IMR-90 (cell line): ENCODE data around the gene PDIA2. TPM values are rescaled to one million over a fixed set of nuclear protein-coding genes. Genes with fewer than 3 reads are reported as not detected.

Experiments used
- ATAC-seq: fragments of 200-7000 bp; cut with Tn5 transposase; 2 replicates; pipeline ENCODE4 v1.9.1; 2020; ENCODE audit warnings: low read depth, mild to moderate bottlenecking, moderate library complexity
- BruUV-seq: library from RNA; stranded (reverse); fragments of 400-500 nt; replicated peaks from 2 replicates; lab custom pipeline; 2021; lab: Mats Ljungman, UMichigan
- CTCF ChIA-PET: fragments of 300-600 bp; formaldehyde crosslinking; extraction: SDS; loops from one replicate; lab custom pipeline; 2021; ENCODE audit warnings: antibody characterized with exemption; lab: Yijun Ruan, JAX
- POLR2A ChIA-PET: fragments of 300-600 bp; sonication (Branson Sonifier 250); formaldehyde crosslinking; loops from one replicate; lab custom pipeline; 2022; ENCODE audit warnings: antibody characterized with exemption; ENCODE audit not compliant: unreplicated experiment; lab: Charles Lee
- DNase-seq: peaks from one replicate; pipeline ENCODE4 v3.0.0; 2013
- H2AFZ ChIP-seq: replicated peaks from 2 replicates; pipeline ENCODE3; 2013; ENCODE audit warnings: low read length, mild to moderate bottlenecking; ENCODE audit not compliant: poor library complexity
- H2AK5ac ChIP-seq: 2 replicates; pipeline ENCODE4 v1.6.1; 2013; ENCODE audit warnings: low read depth, low read length, inconsistent platforms
- H2AK9ac ChIP-seq: replicated peaks from 2 replicates; pipeline ENCODE3; 2013; ENCODE audit warnings: mild to moderate bottlenecking, low read depth, low read length, moderate library complexity; ENCODE audit not compliant: poor library complexity
- H2BK120ac ChIP-seq: 2 replicates; pipeline ENCODE4 v1.6.1; 2013; ENCODE audit warnings: low read depth, low read length, inconsistent platforms
- H2BK15ac ChIP-seq: 3 replicates; pipeline ENCODE4 v1.6.1; 2013; ENCODE audit warnings: low read depth, low read length, inconsistent platforms
- H2BK20ac ChIP-seq: 2 replicates; pipeline ENCODE4 v1.6.1; 2013; ENCODE audit warnings: low read depth, mild to moderate bottlenecking, inconsistent platforms, low read length, moderate library complexity
- H2BK5ac ChIP-seq: 2 replicates; pipeline ENCODE4 v1.6.1; 2013; ENCODE audit warnings: mild to moderate bottlenecking, low read depth, low read length, inconsistent platforms; ENCODE audit not compliant: poor library complexity, severe bottlenecking
- H3K14ac ChIP-seq: replicated peaks from 2 replicates; pipeline ENCODE4 v1.6.1; 2013; ENCODE audit warnings: low read depth, low read length, inconsistent platforms
- H3K18ac ChIP-seq: 2 replicates; pipeline ENCODE4 v1.6.1; 2013; ENCODE audit warnings: low read depth, low read length, control low read depth
- H3K23ac ChIP-seq: 2 replicates; pipeline ENCODE4 v1.6.1; 2013; ENCODE audit warnings: low read depth, low read length, inconsistent platforms
- H3K27ac ChIP-seq: 2 replicates; pipeline ENCODE4 v1.5.1; 2013; ENCODE audit warnings: mild to moderate bottlenecking, control low read depth, low read length; ENCODE audit not compliant: insufficient read depth
- H3K27me3 ChIP-seq: 2 replicates; pipeline ENCODE4 v1.6.1; 2013; ENCODE audit warnings: low read length; ENCODE audit not compliant: control insufficient read depth, insufficient read depth
- H3K36me3 ChIP-seq: 2 replicates; pipeline ENCODE4 v1.6.1; 2013; ENCODE audit warnings: low read length, mixed read lengths; ENCODE audit not compliant: control insufficient read depth, insufficient read depth
- H3K4ac ChIP-seq: 2 replicates; pipeline ENCODE4 v1.6.1; 2013; ENCODE audit warnings: low read depth, low read length, inconsistent platforms
- H3K4me1 ChIP-seq: 2 replicates; pipeline ENCODE4 v1.6.1; 2013; ENCODE audit warnings: low read length, mixed read lengths; ENCODE audit not compliant: control insufficient read depth, insufficient read depth
- H3K4me2 ChIP-seq: 2 replicates; pipeline ENCODE4 v1.6.1; 2013; ENCODE audit warnings: low read depth, mild to moderate bottlenecking, control low read depth, low read length, moderate library complexity
- H3K4me3 ChIP-seq: 2 replicates; pipeline ENCODE4 v1.5.1; 2013; ENCODE audit warnings: low read depth, mild to moderate bottlenecking, control low read depth, low read length, moderate library complexity; ENCODE audit not compliant: insufficient read depth
- H3K56ac ChIP-seq: 2 replicates; pipeline ENCODE4 v1.6.1; 2013; ENCODE audit warnings: low read length, inconsistent platforms; ENCODE audit not compliant: insufficient read depth; ENCODE audit errors: extremely low read depth
- H3K79me1 ChIP-seq, 2 experiments: 2 replicates each; pipeline ENCODE4 v1.6.1; 2013; ENCODE audit warnings: low read length in 2 of 2, inconsistent platforms in 1 of 2, low read depth in 1 of 2
- H3K9ac ChIP-seq: 2 replicates; pipeline ENCODE4 v1.6.1; 2013; ENCODE audit warnings: low read depth, low read length, control low read depth
- H3K9me1 ChIP-seq: 2 replicates; pipeline ENCODE4 v1.6.1; 2013; ENCODE audit warnings: low read length, inconsistent platforms; ENCODE audit not compliant: insufficient read depth
- H3K9me3 ChIP-seq: 2 replicates; pipeline ENCODE4 v1.6.1; 2013; ENCODE audit warnings: low read length; ENCODE audit not compliant: control insufficient read depth, insufficient read depth
- H4K20me1 ChIP-seq: 2 replicates; pipeline ENCODE4 v1.6.1; 2013; ENCODE audit warnings: low read length, inconsistent platforms; ENCODE audit not compliant: insufficient read depth
- H4K5ac ChIP-seq: 2 replicates; pipeline ENCODE4 v1.6.1; 2013; ENCODE audit warnings: mild to moderate bottlenecking, low read depth, low read length, control low read depth
- H4K8ac ChIP-seq, 2 experiments: 2 replicates each; pipeline ENCODE4 v1.6.1; 2013; ENCODE audit warnings: low read depth in 2 of 2, low read length in 2 of 2, control low read depth in 1 of 2, inconsistent platforms in 1 of 2
- H4K91ac ChIP-seq: 2 replicates; pipeline ENCODE4 v1.6.1; 2013; ENCODE audit warnings: low read depth, low read length, inconsistent platforms; ENCODE audit not compliant: insufficient read depth
- CEBPB ChIP-seq: IDR thresholded peaks from 2 replicates; pipeline ENCODE4 v1.6.1; 2012; ENCODE audit warnings: low read depth, low read length, improper control_type of control experiment
- MXI1 ChIP-seq: IDR thresholded peaks from 2 replicates; pipeline ENCODE4 v1.6.1; 2012; ENCODE audit warnings: low read depth, mild to moderate bottlenecking, low read length, moderate library complexity, borderline replicate concordance
- WGBS, 2 experiments: methylation state at CpG; one replicate each; pipeline versions ENCODE4 v1.1.5 to v1.1.7; 2013; ENCODE audit warnings: missing lambda C conversion rate in 2 of 2; ENCODE audit not compliant: insufficient read length in 1 of 2; ENCODE audit errors: extremely low coverage in 2 of 2; 5-methylcytosine and 5-hydroxymethylcytosine counted together
- dilution Hi-C: fragments of 300-500 bp; cut with HindIII; formaldehyde crosslinking; loops from one replicate; pipeline ENCODE4 v1.14.3; 2018; ENCODE audit warnings: low sequenced_read_pairs; ENCODE audit not compliant: unreplicated experiment
- in situ Hi-C: fragments of 300-500 bp; cut with MboI; formaldehyde crosslinking; loops from 3 replicates; pipeline ENCODE4 v1.14.3; 2019; ENCODE audit warnings: low sequenced_read_pairs, inconsistent platforms, mixed read lengths
- intact Hi-C: fragments of 100-400 bp; cut with micrococcal nuclease; formaldehyde crosslinking; loops from 2 replicates; pipeline ENCODE4 v1.10.0; 2022
- polyA plus RNA-seq, 3 experiments: library from polyadenylated mRNA; depleted of rRNA; stranded (reverse); fragments of >200 nt; gene quantifications; 2 replicates each; pipeline ENCODE4 v1.2.3, GENCODE V29; 2012; ENCODE audit warnings: low replicate concordance in 1 of 3
- total RNA-seq: library from RNA; depleted of rRNA; stranded (reverse); fragments of >200 nt; gene quantifications from 2 replicates; pipeline ENCODE4 v1.2.3, GENCODE V29; 2012
- TF ChIP-seq, protein P1 (sequence below): fragments of 150-350 bp; IDR thresholded peaks from 2 replicates; pipeline ENCODE4 v1.6.1; 2016; ENCODE audit warnings: low read depth, mild to moderate bottlenecking, low read length, moderate library complexity, borderline replicate concordance

Gene PDIA2
- total and polyA plus RNA-seq, 2 of the 4 experiments (the other 2 are of a cell fraction), result 0.17 TPM; not detected in 1

DNA sequence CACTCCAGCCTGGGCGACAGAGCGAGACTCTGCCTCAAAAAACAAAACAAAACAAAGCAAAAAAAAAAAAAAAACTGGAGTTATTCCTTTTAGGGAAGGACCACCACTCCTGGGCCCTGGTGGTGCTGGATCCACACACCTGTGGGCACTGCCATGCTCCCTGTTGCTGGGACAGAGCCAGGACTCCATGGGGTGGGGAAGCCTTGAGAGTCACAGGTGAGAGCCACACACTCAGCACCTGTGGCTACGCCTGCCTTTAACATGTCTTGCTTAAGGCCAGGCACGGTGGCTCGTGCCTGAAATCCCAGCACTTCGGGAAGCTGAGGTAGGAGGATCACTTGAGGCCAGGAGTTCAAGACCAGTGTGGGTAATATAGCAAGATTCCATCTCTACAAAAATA is 18.3 kb downstream of the PDIA2 start:
- peaks cover under 1% of the 10 kb centered on the region; the same call in 1 of the 2 replicates for H4K20me1 ChIP-seq
- H3K79me1 ChIP-seq, result peaks cover 0 to 11% of the 10 kb centered on the region in 2 experiments; a peak in 2 of 4 replicates
- H4K5ac ChIP-seq, result no peak overlapping the region
- no peak overlapping the region for H3K4me2 ChIP-seq
- H3K56ac ChIP-seq, result no peak overlapping the region
- in situ Hi-C loops, result no loop called here
- ChIA-PET POLR2A (no interaction called here), CTCF (no interaction called here)
- no peak overlapping the region for H2BK5ac ChIP-seq
- H3K14ac ChIP-seq, result no peak overlapping the region
- H3K9me1 ChIP-seq, result no peaks in the 10 kb centered on the region
- ATAC-seq (no peak), DNase-seq (no peak)
- H3K27me3 ChIP-seq, result no peaks in the 10 kb centered on the region
- no peak overlapping the region for H2BK120ac ChIP-seq
- no peak overlapping the region for H3K27ac ChIP-seq
- dilution Hi-C loops, result no loop called here
- H2AFZ ChIP-seq, result no peak overlapping the region
- H3K18ac ChIP-seq, result no peak overlapping the region
- H2BK20ac ChIP-seq, result no peak overlapping the region
- H3K9me3 ChIP-seq, result no peaks in the 10 kb centered on the region
- H3K9ac ChIP-seq, result no peak overlapping the region
- no peak overlapping the region for H2BK15ac ChIP-seq
- no TSS peak for BruUV-seq
- H3K4ac ChIP-seq, result no peak overlapping the region
- WGBS, 2 experiments, result 86% methylated on average over 1 of the region's 6 CpGs; no CpG with 5 or more reads in 1 of the 2 experiments
- no peak overlapping the region for H3K4me3 ChIP-seq
- H3K23ac ChIP-seq, result no peak overlapping the region
- no peak overlapping the region for H2AK9ac ChIP-seq
- H2AK5ac ChIP-seq, result no peak overlapping the region
- peaks cover 34% of the 10 kb centered on the region for H3K36me3 ChIP-seq
- intact Hi-C loops, result no loop called here
- no peak overlapping the region for H4K8ac ChIP-seq
- TF ChIP-seq MXI1 (no peak), CEBPB (no peak)
- TF ChIP-seq, protein P1, sequence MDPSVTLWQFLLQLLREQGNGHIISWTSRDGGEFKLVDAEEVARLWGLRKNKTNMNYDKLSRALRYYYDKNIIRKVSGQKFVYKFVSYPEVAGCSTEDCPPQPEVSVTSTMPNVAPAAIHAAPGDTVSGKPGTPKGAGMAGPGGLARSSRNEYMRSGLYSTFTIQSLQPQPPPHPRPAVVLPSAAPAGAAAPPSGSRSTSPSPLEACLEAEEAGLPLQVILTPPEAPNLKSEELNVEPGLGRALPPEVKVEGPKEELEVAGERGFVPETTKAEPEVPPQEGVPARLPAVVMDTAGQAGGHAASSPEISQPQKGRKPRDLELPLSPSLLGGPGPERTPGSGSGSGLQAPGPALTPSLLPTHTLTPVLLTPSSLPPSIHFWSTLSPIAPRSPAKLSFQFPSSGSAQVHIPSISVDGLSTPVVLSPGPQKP, result no peak
- H4K91ac ChIP-seq, result no peak overlapping the region
- H3K4me1 ChIP-seq, result no peaks in the 10 kb centered on the region
